ENCODE data around the gene SUGP1.
A peak's percentile ranks its signal among the peaks of the same experiment; 100 is the strongest.

The SUGP1 gene

DNA sequence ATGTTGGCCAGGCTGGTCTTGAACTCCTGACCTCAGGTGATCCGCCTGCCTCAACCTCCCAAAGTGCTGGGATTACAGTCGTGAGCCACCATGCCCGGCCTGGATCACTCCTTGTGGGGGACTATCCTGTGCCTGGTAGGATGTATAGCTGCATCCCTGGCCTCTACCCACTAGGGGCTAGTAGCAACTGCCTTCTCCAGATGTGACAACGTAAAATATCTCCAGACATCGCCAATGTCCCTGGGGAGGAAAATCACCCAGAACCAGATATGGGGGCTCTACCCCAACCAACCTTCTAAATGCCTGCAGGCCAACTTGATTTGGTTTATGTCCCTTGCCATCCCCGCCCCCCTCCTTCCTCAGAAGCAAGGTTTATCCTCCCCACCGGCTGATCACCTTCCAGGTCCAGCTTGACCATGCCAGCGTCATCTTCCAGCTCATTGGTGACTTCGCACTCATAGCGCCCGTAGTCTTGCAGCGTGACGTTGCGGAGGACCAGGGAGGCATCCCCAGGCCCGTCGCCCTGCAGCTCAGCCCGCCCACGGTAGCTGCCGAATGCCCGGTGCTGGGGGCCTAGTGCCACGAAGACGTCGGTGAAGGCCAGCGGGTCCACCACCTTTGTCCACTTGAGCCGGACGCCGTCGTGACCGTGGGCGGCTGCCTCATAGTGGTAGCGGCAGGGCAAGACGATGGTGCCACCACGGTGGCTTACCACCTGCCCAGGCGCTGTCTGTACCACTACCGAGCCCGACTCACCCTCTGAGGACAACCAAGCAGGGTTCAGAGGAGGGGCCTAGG lies 59.7 kb downstream of the SUGP1 start:
- no peaks in the 10 kb centered on the region for H4K20me1 ChIP-seq (ENCODE audit: insufficient read depth, low read length)
- H3F3A ChIP-seq (ENCODE audit: insufficient read depth, low read length): no peaks in the 10 kb centered on the region
- H3K36me3 ChIP-seq (ENCODE audit: insufficient read depth, low read length): no peaks in the 10 kb centered on the region
- no peak for TF ChIP-seq EZH2 (IDR thresholded peaks at IDR 0.05; ENCODE audit: borderline replicate concordance, low read length)
- TF ChIP-seq, protein P1, sequence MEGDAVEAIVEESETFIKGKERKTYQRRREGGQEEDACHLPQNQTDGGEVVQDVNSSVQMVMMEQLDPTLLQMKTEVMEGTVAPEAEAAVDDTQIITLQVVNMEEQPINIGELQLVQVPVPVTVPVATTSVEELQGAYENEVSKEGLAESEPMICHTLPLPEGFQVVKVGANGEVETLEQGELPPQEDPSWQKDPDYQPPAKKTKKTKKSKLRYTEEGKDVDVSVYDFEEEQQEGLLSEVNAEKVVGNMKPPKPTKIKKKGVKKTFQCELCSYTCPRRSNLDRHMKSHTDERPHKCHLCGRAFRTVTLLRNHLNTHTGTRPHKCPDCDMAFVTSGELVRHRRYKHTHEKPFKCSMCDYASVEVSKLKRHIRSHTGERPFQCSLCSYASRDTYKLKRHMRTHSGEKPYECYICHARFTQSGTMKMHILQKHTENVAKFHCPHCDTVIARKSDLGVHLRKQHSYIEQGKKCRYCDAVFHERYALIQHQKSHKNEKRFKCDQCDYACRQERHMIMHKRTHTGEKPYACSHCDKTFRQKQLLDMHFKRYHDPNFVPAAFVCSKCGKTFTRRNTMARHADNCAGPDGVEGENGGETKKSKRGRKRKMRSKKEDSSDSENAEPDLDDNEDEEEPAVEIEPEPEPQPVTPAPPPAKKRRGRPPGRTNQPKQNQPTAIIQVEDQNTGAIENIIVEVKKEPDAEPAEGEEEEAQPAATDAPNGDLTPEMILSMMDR (IDR thresholded peaks at IDR 0.05; ENCODE audit: low read length): no peak
- H3K9ac ChIP-seq (ENCODE audit: low read length): no peak overlapping the region
- H3K79me2 ChIP-seq (ENCODE audit: insufficient read depth, low read length): no peaks in the 10 kb centered on the region
- H3K27ac ChIP-seq (ENCODE audit: low read depth, low read length, poor library complexity, severe bottlenecking): no peak overlapping the region
- no peaks in the 10 kb centered on the region for H3K9me2 ChIP-seq (ENCODE audit: low read depth, low read length)
- peak overlapping the region; percentile 47; the same call in 1 of the 2 replicates for H3K4me2 ChIP-seq (ENCODE audit: low read length)
- H3K4me1 ChIP-seq (ENCODE audit: insufficient read depth, low read length, severe bottlenecking): peaks cover 5% of the 10 kb centered on the region
- H3K4me3 ChIP-seq (ENCODE audit: low read depth, low read length, poor library complexity, severe bottlenecking): no peak overlapping the region
- H3K9me3 ChIP-seq (ENCODE audit: low read length): no peaks in the 10 kb centered on the region
- H2AFZ ChIP-seq (ENCODE audit: low read length): no peak overlapping the region
- H3K27me3 ChIP-seq (ENCODE audit: insufficient read depth, low read length): peaks cover 10% of the 10 kb centered on the region; the same call in 1 of the 2 replicates

- Histone ChIP-seq H3K9ac (ENCODE audit: low read length) (no peak overlapping the region), H3K9me3 (ENCODE audit: low read length) (no peaks in the 10 kb centered on the region), H3K4me3 (ENCODE audit: low read depth, low read length, poor library complexity, severe bottlenecking) (no peak overlapping the region), H3K27ac (ENCODE audit: low read depth, low read length, poor library complexity, severe bottlenecking) (no peak overlapping the region), H3K4me2 (ENCODE audit: low read length) (no peak overlapping the region), H3K9me2 (ENCODE audit: low read depth, low read length) (no peaks in the 10 kb centered on the region), H3F3A (ENCODE audit: insufficient read depth, low read length) (no peaks in the 10 kb centered on the region), H3K4me1 (ENCODE audit: insufficient read depth, low read length, severe bottlenecking) (peaks cover 5% of the 10 kb centered on the region), H3K79me2 (ENCODE audit: insufficient read depth, low read length) (no peaks in the 10 kb centered on the region), H3K36me3 (ENCODE audit: insufficient read depth, low read length) (no peaks in the 10 kb centered on the region), H4K20me1 (ENCODE audit: insufficient read depth, low read length) (no peaks in the 10 kb centered on the region), H3K27me3 (ENCODE audit: insufficient read depth, low read length) (peaks cover 10% of the 10 kb centered on the region; the same call in 1 of the 2 replicates), H2AFZ (ENCODE audit: low read length) (no peak overlapping the region)
- no peak for TF ChIP-seq EZH2 (IDR thresholded peaks at IDR 0.05; ENCODE audit: borderline replicate concordance, low read length)
- TF ChIP-seq, protein P1 (IDR thresholded peaks at IDR 0.05; ENCODE audit: low read length): no peak
These were observed 60.6 kb downstream of the SUGP1 start for GRCh38 chr19:19259741-19260140.

GRCh38 chr19:19258589-19259338 lies 61.5 kb downstream of the SUGP1 start:
- Histone ChIP-seq H3K9me3 (ENCODE audit: low read length) (no peaks in the 10 kb centered on the region), H3K79me2 (ENCODE audit: insufficient read depth, low read length) (no peaks in the 10 kb centered on the region), H2AFZ (ENCODE audit: low read length) (no peak overlapping the region), H3K27ac (ENCODE audit: low read depth, low read length, poor library complexity, severe bottlenecking) (no peak overlapping the region), H3F3A (ENCODE audit: insufficient read depth, low read length) (no peaks in the 10 kb centered on the region), H3K9me2 (ENCODE audit: low read depth, low read length) (no peaks in the 10 kb centered on the region), H3K4me2 (ENCODE audit: low read length) (no peak overlapping the region), H4K20me1 (ENCODE audit: insufficient read depth, low read length) (no peaks in the 10 kb centered on the region), H3K4me3 (ENCODE audit: low read depth, low read length, poor library complexity, severe bottlenecking) (no peak overlapping the region), H3K36me3 (ENCODE audit: insufficient read depth, low read length) (no peaks in the 10 kb centered on the region), H3K9ac (ENCODE audit: low read length) (no peak overlapping the region), H3K4me1 (ENCODE audit: insufficient read depth, low read length, severe bottlenecking) (peaks cover 5% of the 10 kb centered on the region), H3K27me3 (ENCODE audit: insufficient read depth, low read length) (peaks cover 10% of the 10 kb centered on the region; the same call in 1 of the 2 replicates)
- TF ChIP-seq, protein P1 (IDR thresholded peaks at IDR 0.05; ENCODE audit: low read length): no peak
- TF ChIP-seq EZH2 (IDR thresholded peaks at IDR 0.05; ENCODE audit: borderline replicate concordance, low read length): no peak

Data from OCI-LY1 (cell line).